Liver (tissue), 9 donors: Measurements from ENCODE around the gene FTCD. TPM values are rescaled to one million over a fixed set of nuclear protein-coding genes. Genes with fewer than 3 reads are reported as not detected.
A peak's percentile ranks its signal among the peaks of the same experiment; 100 is the strongest.
"Not testable (repeated sequence)": the region's sequence is repeated elsewhere in the genome, so short reads cannot be mapped to it uniquely, and the experiment has no call there.

ENCODE experiments used
- DNase-seq: peaks from one replicate; pipeline ENCODE4 v3.0.0-alpha.2; 2017; ENCODE audit warnings: low spot score
- H3K27ac ChIP-seq, 2 donors: one replicate each; pipeline ENCODE4 v1.7.0; 2013; ENCODE audit warnings: inconsistent platforms in 2 of 2, low read length in 2 of 2, control low read depth in 1 of 2, low read depth in 1 of 2, mild to moderate bottlenecking in 1 of 2
- H3K27me3 ChIP-seq, 4 donors: one replicate each; pipeline versions ENCODE4 v1.6.1 to v1.7.0; 2013; ENCODE audit warnings: low read length in 3 of 4, inconsistent platforms in 1 of 4, mild to moderate bottlenecking in 1 of 4, moderate library complexity in 1 of 4; ENCODE audit not compliant: control insufficient read depth in 4 of 4, insufficient read depth in 4 of 4
- H3K36me3 ChIP-seq, 4 donors: one replicate each; pipeline versions ENCODE4 v1.6.1 to v1.7.0; 2013; ENCODE audit warnings: low read length in 3 of 4, mild to moderate bottlenecking in 3 of 4, low read depth in 1 of 4, moderate library complexity in 1 of 4; ENCODE audit not compliant: control insufficient read depth in 4 of 4, insufficient read depth in 3 of 4
- H3K4me1 ChIP-seq, 4 donors: one replicate each; pipeline versions ENCODE4 v1.6.1 to v1.7.0; 2013; ENCODE audit warnings: low read length in 3 of 4, mild to moderate bottlenecking in 3 of 4, moderate library complexity in 1 of 4; ENCODE audit not compliant: control insufficient read depth in 4 of 4, insufficient read depth in 4 of 4
- H3K4me3 ChIP-seq, 3 donors: one replicate each; pipeline versions ENCODE4 v1.6.1 to v1.7.0; 2013; ENCODE audit warnings: low read length in 3 of 3, control low read depth in 1 of 3, low read depth in 1 of 3, mild to moderate bottlenecking in 1 of 3
- H3K9ac ChIP-seq, 2 donors: one replicate each; pipeline ENCODE4 v1.7.0; 2013; ENCODE audit warnings: low read length in 2 of 2, mild to moderate bottlenecking in 2 of 2, moderate library complexity in 2 of 2, control low read depth in 1 of 2, low read depth in 1 of 2
- H3K9me3 ChIP-seq, 4 donors: one replicate each; pipeline versions ENCODE4 v1.6.1 to v1.7.0; 2013; ENCODE audit warnings: low read length in 3 of 4; ENCODE audit not compliant: control insufficient read depth in 4 of 4
- ATF3 ChIP-seq: IDR thresholded peaks from 2 replicates; pipeline ENCODE4 v1.6.1; 2016; ENCODE audit warnings: antibody characterized with exemption
- CTCF ChIP-seq: fragments of 150-350 bp; IDR thresholded peaks from 2 replicates; pipeline ENCODE4 v1.5.1; 2017; ENCODE audit warnings: improper control_type of control experiment, low read depth, low read length; ENCODE audit not compliant: missing input control
- EGR1 ChIP-seq, 2 donors: IDR thresholded peaks; 2 replicates each; pipeline ENCODE4 v1.6.1; 2016 to 2018; ENCODE audit warnings: antibody characterized with exemption in 2 of 2, low read depth in 2 of 2
- FOXA2 ChIP-seq: IDR thresholded peaks from 2 replicates; pipeline ENCODE4 v1.6.1; 2016; ENCODE audit warnings: antibody characterized with exemption
- GABPA ChIP-seq, 2 donors: IDR thresholded peaks in 1 of 2; conservative IDR thresholded peaks in 1 of 2; 2 replicates each; pipeline ENCODE4 v1.6.1; 2016; ENCODE audit warnings: antibody characterized with exemption in 2 of 2, mild to moderate bottlenecking in 1 of 2, moderate library complexity in 1 of 2
- HNF4G ChIP-seq: IDR thresholded peaks from 2 replicates; pipeline ENCODE4 v1.6.1; 2016; ENCODE audit warnings: antibody characterized with exemption
- JUND ChIP-seq, 2 donors: IDR thresholded peaks; 2 replicates each; pipeline ENCODE4 v1.6.1; 2016; ENCODE audit warnings: antibody characterized with exemption in 2 of 2
- MAX ChIP-seq: IDR thresholded peaks from 2 replicates; pipeline ENCODE4 v1.6.1; 2016; ENCODE audit warnings: antibody characterized with exemption
- NR2F2 ChIP-seq: IDR thresholded peaks from 2 replicates; pipeline ENCODE4 v1.6.1; 2016; ENCODE audit warnings: antibody characterized with exemption
- RAD21 ChIP-seq, 2 donors: IDR thresholded peaks; 2 replicates each; pipeline ENCODE4 v1.6.1; 2016; ENCODE audit warnings: antibody characterized with exemption in 2 of 2, mild to moderate bottlenecking in 2 of 2
- REST ChIP-seq: IDR thresholded peaks from 2 replicates; pipeline ENCODE4 v1.6.1; 2016; ENCODE audit warnings: antibody characterized with exemption, mild to moderate bottlenecking
- RXRA ChIP-seq, 2 donors: IDR thresholded peaks; 2 replicates each; pipeline ENCODE4 v1.6.1; 2017 to 2018; ENCODE audit warnings: antibody characterized with exemption in 2 of 2, mild to moderate bottlenecking in 1 of 2
- SP1 ChIP-seq: IDR thresholded peaks from 2 replicates; pipeline ENCODE4 v1.6.1; 2018; ENCODE audit warnings: antibody characterized with exemption, mild to moderate bottlenecking
- TAF1 ChIP-seq: conservative IDR thresholded peaks from 2 replicates; pipeline ENCODE4 v1.6.1; 2016; ENCODE audit warnings: antibody characterized with exemption, mild to moderate bottlenecking
- YY1 ChIP-seq: IDR thresholded peaks from 2 replicates; pipeline ENCODE4 v1.6.1; 2016; ENCODE audit warnings: antibody characterized with exemption, mild to moderate bottlenecking
- ZBTB33 ChIP-seq: IDR thresholded peaks from 2 replicates; pipeline ENCODE4 v1.6.1; 2016; ENCODE audit warnings: antibody characterized with exemption
- WGBS: extraction: QIAGEN DNeasy Blood & Tissue Kit; methylation state at CpG from one replicate; pipeline ENCODE4 v1.1.7; 2013; 5-methylcytosine and 5-hydroxymethylcytosine counted together
- polyA plus RNA-seq, 2 donors: library from polyadenylated mRNA; stranded (reverse) in 1 of 2; unstranded in 1 of 2; fragments of 200-250 nt in 1 of 2; fragments of >200 nt in 1 of 2; fragmentation: Nextera tagmentation in 1 of 2; extraction: Ambion mirVana in 1 of 2; gene quantifications; one replicate each; pipeline versions ENCODE4 v1.2.1 to v1.2.3, GENCODE V29; 2013 to 2015
- total RNA-seq, 2 donors: library from RNA; depleted of rRNA; stranded (reverse); fragments of >200 nt; gene quantifications; one replicate each; pipeline ENCODE4 v1.2.3, GENCODE V29; 2014
- donor health status: healthy.
- donor health status: healthy.
- donor health status: healthy.
- donor health status: healthy.
- donor health status: healthy.

The FTCD gene
- total and polyA plus RNA-seq, 4 donors = 130 to 182 (median 173) TPM

- peak overlapping the region; percentile 81 for H3K27ac ChIP-seq
- DNase-seq = peak; percentile 65
- H3K36me3 ChIP-seq = peaks cover 0 to 12% (median 5%) of the 10 kb centered on the region in 4 donors
- no peak for TF ChIP-seq RXRA (IDR thresholded peaks at IDR 0.05)
- peak in 1 of 2 donors; percentile 40 for TF ChIP-seq JUND (IDR thresholded peaks at IDR 0.05)
- TF ChIP-seq ATF3 = no peak
- peak; percentile 91 for TF ChIP-seq SP1
- TF ChIP-seq EGR1 (IDR thresholded peaks at IDR 0.05; ENCODE audit: low read depth in 2 of 2) = no peak
- no peak for TF ChIP-seq TAF1
- TF ChIP-seq HNF4G = no peak
- TF ChIP-seq RAD21 (IDR thresholded peaks at IDR 0.05) = no peak
- H3K4me3 ChIP-seq = peak overlapping the region in 2 of 3 donors; percentile 25 to 45
- H3K27me3 ChIP-seq = no peaks in the 10 kb centered on the region
- 25% methylated on average over 30 of the region's 30 CpGs for WGBS
- H3K9me3 ChIP-seq = no peaks in the 10 kb centered on the region
- H3K4me1 ChIP-seq = peaks cover 0 to 4% (median 0%) of the 10 kb centered on the region in 4 donors
- H3K9ac ChIP-seq = no peak overlapping the region
Observed at GRCh38 chr21:46184625-46185555, 29.5 kb upstream of the FTCD start.

- DNase-seq = peak; percentile 39
- Histone ChIP-seq H3K4me1 (peaks cover 0 to 4% (median 0%) of the 10 kb centered on the region in 4 donors), H3K27me3 (no peaks in the 10 kb centered on the region), H3K36me3 (peaks cover 0 to 5% (median 2%) of the 10 kb centered on the region in 4 donors), H3K27ac (peak within 1 kb of the TSS; percentile 81), H3K9me3 (no peaks in the 10 kb centered on the region), H3K4me3 (peak within 1 kb of the TSS; percentile 48 to 69 (median 48)), H3K9ac (peak within 1 kb of the TSS in 1 of 2 donors; percentile 28)
- TF ChIP-seq MAX (no peak), EGR1 (IDR thresholded peaks at IDR 0.05; ENCODE audit: low read depth in 2 of 2) (no peak), CTCF (no peak), NR2F2 (no peak), RXRA (IDR thresholded peaks at IDR 0.05) (no peak), JUND (IDR thresholded peaks at IDR 0.05) (no peak), GABPA (IDR thresholded peaks at IDR 0.05 in 1 of 2, conservative IDR thresholded peaks at IDR 0.05 in 1 of 2) (no peak), SP1 (no peak), YY1 (no peak), TAF1 (no peak), HNF4G (no peak), REST (no peak), ZBTB33 (no peak), FOXA2 (no peak)
- 16% methylated on average over 21 of the region's 24 CpGs for WGBS
Observed at GRCh38 chr21:46183910-46184624, 28.7 kb upstream of the FTCD start, which contains the start of gene SPATC1L. SPATC1L (minus strand) TSS chr21:46184459; CDS start chr21:46182816, 1,643 bp downstream.

- not testable (repeated sequence) for H3K4me1 ChIP-seq, H3K9ac ChIP-seq, H3K36me3 ChIP-seq, H3K9me3 ChIP-seq, DNase-seq, H3K27ac ChIP-seq, H3K27me3 ChIP-seq
- peak overlapping the region in 1 of 3 donors; percentile 48 for H3K4me3 ChIP-seq
- WGBS = 83% methylated on average over 7 of the region's 13 CpGs
Observed at GRCh38 chr21:46183337-46183909, 28.0 kb upstream of the FTCD start.
